Measurements from ENCODE around the gene BPIFB4. TPM values are rescaled to one million over a fixed set of nuclear protein-coding genes. Genes with fewer than 3 reads are reported as not detected.
"Not testable (repeated sequence)": the region's sequence is repeated elsewhere in the genome, so short reads cannot be mapped to it uniquely, and the experiment has no call there.

Gene BPIFB4
- not detected for total RNA-seq

- DNase-seq (ENCODE audit: low spot score in 2 of 2) (no peak), FAIRE-seq (no peak)
Observed at GRCh38 chr20:33079259-33079658, at the start of gene BPIFB4. BPIFB4 (plus strand) TSS chr20:33079643; CDS start chr20:33081527, 1,884 bp downstream.

- FAIRE-seq (no peak), DNase-seq (ENCODE audit: low spot score in 2 of 2) (no peak)
Observed at GRCh38 chr20:33030076-33030475, 49.4 kb upstream of the BPIFB4 start.

GRCh38 chr20:33030569-33030968 is 48.9 kb upstream of the BPIFB4 start:
- no peak for FAIRE-seq
- no peak for DNase-seq (ENCODE audit: low spot score in 2 of 2)

- DNase-seq (ENCODE audit: low spot score in 2 of 2) (no peak), FAIRE-seq (no peak)
Observed at GRCh38 chr20:33031531-33031930, 47.9 kb upstream of the BPIFB4 start, which contains the start of gene BPIFB6. BPIFB6 (plus strand) TSS chr20:33031648; CDS start chr20:33031648, 0 bp downstream.

- FAIRE-seq (no peak), DNase-seq (ENCODE audit: low spot score in 2 of 2) (no peak)
Observed at GRCh38 chr20:33032555-33032954, 46.9 kb upstream of the BPIFB4 start.

- FAIRE-seq: no peak
- no peak for DNase-seq (ENCODE audit: low spot score in 2 of 2)
Observed at GRCh38 chr20:33033381-33033780, 46.1 kb upstream of the BPIFB4 start.

GRCh38 chr20:33034115-33034514 is 45.3 kb upstream of the BPIFB4 start:
- no peak for DNase-seq (ENCODE audit: low spot score in 2 of 2)
- FAIRE-seq: no peak

GRCh38 chr20:33034901-33035492 is 44.4 kb upstream of the BPIFB4 start:
- FAIRE-seq: no peak
- DNase-seq (ENCODE audit: low spot score in 2 of 2): no peak

GRCh38 chr20:33037456-33037855 is 42.0 kb upstream of the BPIFB4 start:
- DNase-seq (ENCODE audit: low spot score in 2 of 2) (no peak), FAIRE-seq (no peak)

GRCh38 chr20:33038243-33038642 is 41.2 kb upstream of the BPIFB4 start:
- FAIRE-seq (no peak), DNase-seq (ENCODE audit: low spot score in 2 of 2) (no peak)

GRCh38 chr20:33042430-33042829 is 37.0 kb upstream of the BPIFB4 start:
- FAIRE-seq: no peak
- no peak for DNase-seq (ENCODE audit: low spot score in 2 of 2)

- no peak for FAIRE-seq
- DNase-seq (ENCODE audit: low spot score in 2 of 2): no peak
Observed at GRCh38 chr20:33042983-33043730, 36.3 kb upstream of the BPIFB4 start.

GRCh38 chr20:33043731-33044181 is 35.7 kb upstream of the BPIFB4 start:
- DNase-seq (ENCODE audit: low spot score in 2 of 2): no peak
- no peak for FAIRE-seq

- not testable (repeated sequence) for DNase-seq (ENCODE audit: low spot score in 2 of 2); FAIRE-seq
Observed at GRCh38 chr20:33045129-33045721, 34.2 kb upstream of the BPIFB4 start.

GRCh38 chr20:33046412-33046811 is 33.0 kb upstream of the BPIFB4 start:
- DNase-seq (ENCODE audit: low spot score in 2 of 2): no peak
- FAIRE-seq: no peak

GRCh38 chr20:33051333-33051732 is 28.1 kb upstream of the BPIFB4 start:
- DNase-seq (ENCODE audit: low spot score in 2 of 2): no peak
- no peak for FAIRE-seq

- DNase-seq (ENCODE audit: low spot score in 2 of 2) (no peak), FAIRE-seq (no peak)
Observed at GRCh38 chr20:33053291-33054106, 25.9 kb upstream of the BPIFB4 start, which contains the start of gene BPIFB3. BPIFB3 (plus strand) TSS chr20:33053903; CDS start chr20:33055436, 1,533 bp downstream.

- FAIRE-seq: no peak
- DNase-seq (ENCODE audit: low spot score in 2 of 2): no peak
Observed at GRCh38 chr20:33054381-33054780, 25.1 kb upstream of the BPIFB4 start.

- DNase-seq (ENCODE audit: low spot score in 2 of 2): no peak
- no peak for FAIRE-seq
Observed at GRCh38 chr20:33054791-33055190, 24.7 kb upstream of the BPIFB4 start.

GRCh38 chr20:33059136-33059535 is 20.3 kb upstream of the BPIFB4 start:
- FAIRE-seq (no peak), DNase-seq (ENCODE audit: low spot score in 2 of 2) (no peak)

Data from frontal cortex (tissue), 4 donors.